ENCODE measurements around the gene PRMT6.

PRMT6 gene

DNA sequence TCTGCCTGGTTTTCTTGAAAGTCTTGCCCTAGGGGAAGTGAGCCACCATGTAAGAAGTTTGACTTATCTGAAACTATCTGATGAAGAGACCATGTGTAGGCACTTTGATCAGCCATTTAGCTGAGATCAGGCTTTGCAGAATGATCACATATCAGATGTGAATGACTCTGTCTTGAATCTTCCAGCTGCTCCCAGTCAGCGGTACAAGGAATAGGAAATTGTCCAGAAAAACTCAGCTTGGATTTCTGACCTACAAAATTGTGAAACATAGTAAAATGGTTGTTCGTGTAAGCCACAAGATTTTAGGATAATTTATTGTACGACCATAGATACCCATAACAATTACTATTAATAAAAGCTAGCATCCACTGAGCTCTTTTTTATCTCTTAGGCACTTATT is 42.5 kb downstream of the PRMT6 start:
- no peak overlapping the region for H3K4me3 ChIP-seq (ENCODE audit: low read length)

DNA sequence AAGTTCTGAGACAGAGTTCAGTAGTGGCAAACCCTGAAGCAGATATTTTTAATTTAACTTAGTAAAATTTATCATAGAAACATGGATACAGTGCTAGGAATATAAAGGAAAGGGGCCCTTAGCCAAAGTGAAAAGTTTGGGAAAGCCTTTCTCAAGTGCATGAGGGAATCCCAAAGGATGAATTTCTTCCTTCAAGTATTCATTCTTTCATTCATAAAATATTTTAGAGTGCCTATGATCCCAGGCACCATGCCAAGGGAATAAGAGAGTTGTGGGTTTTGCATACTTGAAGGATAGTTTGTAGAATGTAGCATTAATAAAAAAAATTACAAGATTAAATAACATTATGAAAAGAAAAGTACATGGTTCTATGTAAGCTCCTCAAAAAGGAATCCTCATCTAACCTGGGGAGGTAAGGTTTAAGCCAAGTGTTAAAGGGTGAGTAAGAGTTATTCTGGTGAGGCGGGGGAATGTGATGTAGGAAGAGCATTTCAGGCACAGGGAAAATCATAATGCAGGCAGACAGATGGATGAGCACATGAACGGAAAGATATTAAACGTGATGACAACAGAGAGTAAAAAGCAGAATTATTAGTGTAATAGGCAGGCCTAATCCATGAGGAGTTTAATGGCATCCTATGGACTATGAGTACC is 44.0 kb downstream of the PRMT6 start:
- no peak overlapping the region for H3K4me3 ChIP-seq (ENCODE audit: low read length)
- DNase-seq (ENCODE audit: low read depth): no peak
- TF ChIP-seq, protein P1, sequence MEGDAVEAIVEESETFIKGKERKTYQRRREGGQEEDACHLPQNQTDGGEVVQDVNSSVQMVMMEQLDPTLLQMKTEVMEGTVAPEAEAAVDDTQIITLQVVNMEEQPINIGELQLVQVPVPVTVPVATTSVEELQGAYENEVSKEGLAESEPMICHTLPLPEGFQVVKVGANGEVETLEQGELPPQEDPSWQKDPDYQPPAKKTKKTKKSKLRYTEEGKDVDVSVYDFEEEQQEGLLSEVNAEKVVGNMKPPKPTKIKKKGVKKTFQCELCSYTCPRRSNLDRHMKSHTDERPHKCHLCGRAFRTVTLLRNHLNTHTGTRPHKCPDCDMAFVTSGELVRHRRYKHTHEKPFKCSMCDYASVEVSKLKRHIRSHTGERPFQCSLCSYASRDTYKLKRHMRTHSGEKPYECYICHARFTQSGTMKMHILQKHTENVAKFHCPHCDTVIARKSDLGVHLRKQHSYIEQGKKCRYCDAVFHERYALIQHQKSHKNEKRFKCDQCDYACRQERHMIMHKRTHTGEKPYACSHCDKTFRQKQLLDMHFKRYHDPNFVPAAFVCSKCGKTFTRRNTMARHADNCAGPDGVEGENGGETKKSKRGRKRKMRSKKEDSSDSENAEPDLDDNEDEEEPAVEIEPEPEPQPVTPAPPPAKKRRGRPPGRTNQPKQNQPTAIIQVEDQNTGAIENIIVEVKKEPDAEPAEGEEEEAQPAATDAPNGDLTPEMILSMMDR (IDR thresholded peaks at IDR 0.05; ENCODE audit: insufficient read depth, low read depth, low read length, missing control alignments): no peak

More for the DNA sequence above, 42.5 kb downstream of the PRMT6 start:
- TF ChIP-seq, protein P1 (IDR thresholded peaks at IDR 0.05; ENCODE audit: insufficient read depth, low read depth, low read length, missing control alignments): no peak
- no peak for DNase-seq (ENCODE audit: low read depth)

DNA sequence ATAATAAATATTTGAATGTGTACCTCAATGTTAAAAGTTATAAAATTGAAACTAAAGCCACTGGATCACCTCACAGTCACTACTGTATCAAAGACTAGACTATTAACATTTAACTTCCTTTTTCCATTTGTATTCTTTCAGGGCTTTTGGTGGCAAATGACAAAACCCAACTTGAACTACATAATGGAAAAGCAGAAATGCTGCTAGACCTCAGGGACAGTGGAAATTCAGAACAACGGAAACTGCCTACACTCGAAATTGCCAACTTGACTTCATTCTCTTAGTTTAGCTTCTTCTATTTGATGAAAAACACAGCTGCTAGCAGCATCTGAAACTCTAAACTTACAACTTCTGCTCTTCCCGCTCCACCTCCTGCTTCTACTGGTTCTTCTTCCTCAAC is 49.4 kb downstream of the PRMT6 start:
- TF ChIP-seq, protein P1 (IDR thresholded peaks at IDR 0.05; ENCODE audit: insufficient read depth, low read depth, low read length, missing control alignments): no peak
- DNase-seq (ENCODE audit: low read depth): no peak
- H3K4me3 ChIP-seq (ENCODE audit: low read length): no peak overlapping the region

Measured in epithelial cell of esophagus (primary cell).